IPS DF 4.7 (cell line): ENCODE data around the gene ENGASE.
"Not testable (repeated sequence)": the region's sequence is repeated elsewhere in the genome, so short reads cannot be mapped to it uniquely, and the experiment has no call there.

Experiments used
- DNase-seq: peaks from one replicate; pipeline ENCODE4 v3.0.0-alpha.2; 2013; ENCODE audit warnings: low spot score; ENCODE audit errors: extremely low read depth

Gene ENGASE

DNA sequence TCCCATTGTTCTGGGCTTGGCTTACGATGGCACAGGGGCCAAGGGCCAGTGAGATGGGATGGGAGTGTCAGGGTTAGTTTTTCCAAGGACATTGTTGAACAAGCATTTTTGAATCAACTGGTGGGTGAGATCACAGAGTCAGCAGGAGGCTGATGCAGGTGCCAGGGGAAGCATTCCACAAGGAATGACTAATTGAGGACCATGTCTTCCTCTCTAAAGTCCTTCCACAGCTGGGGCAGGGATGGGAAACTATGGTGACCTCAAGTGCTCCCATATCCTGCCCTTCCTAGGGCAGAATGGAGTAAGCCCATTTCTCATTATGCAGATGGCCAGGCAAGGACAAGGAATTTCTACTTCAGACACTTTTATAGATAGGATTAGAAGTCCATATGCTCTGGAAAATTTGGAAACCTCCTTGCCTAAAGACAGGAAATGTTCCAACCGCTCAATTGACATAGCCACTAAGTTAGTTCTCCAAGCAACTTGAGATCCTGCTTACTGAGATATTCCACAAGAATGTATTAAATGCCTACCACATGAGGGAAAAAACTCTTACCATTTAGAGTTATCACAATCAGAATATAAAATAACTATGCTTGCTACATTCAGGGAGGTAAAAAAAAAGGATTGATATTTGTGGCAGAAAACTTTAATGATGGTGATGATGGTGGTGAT lies 21.2 kb upstream of the ENGASE start:
- no peak for DNase-seq

DNA sequence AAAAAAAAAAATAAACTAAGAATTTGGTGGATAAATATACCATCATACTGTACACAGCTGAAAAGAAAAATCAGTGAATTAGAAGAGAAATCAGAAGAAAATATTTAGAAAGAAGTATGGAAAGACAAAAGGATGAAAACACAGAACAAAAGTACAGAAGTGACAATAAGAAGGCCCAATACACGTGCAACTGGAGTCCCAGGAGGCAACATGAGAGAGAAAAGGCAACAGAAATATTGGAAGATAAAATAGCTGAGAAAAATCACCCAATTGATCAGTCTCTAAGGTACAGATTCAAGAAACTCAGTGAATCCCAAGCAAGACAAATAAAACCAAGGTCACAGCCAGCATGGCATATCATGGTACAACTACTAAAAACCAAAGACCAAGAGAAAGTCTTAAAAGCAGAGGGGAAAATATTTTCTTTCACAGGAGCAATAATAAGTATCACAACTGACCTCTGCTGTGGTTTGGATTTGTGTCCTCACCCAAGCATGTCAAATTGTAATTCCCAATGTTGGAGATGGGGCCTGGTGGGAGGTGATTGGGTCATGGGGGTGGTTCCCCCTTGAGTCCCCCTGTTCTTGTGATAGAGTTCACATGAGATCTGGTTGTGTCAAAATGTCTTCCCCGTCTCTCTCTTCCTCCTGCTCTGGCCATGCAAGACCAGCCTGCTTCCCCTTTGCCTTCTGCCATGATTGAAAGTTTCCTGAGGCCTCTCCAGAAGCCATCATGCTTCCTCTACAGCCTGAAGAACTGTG lies 20.2 kb upstream of the ENGASE start:
- no peak for DNase-seq

DNA sequence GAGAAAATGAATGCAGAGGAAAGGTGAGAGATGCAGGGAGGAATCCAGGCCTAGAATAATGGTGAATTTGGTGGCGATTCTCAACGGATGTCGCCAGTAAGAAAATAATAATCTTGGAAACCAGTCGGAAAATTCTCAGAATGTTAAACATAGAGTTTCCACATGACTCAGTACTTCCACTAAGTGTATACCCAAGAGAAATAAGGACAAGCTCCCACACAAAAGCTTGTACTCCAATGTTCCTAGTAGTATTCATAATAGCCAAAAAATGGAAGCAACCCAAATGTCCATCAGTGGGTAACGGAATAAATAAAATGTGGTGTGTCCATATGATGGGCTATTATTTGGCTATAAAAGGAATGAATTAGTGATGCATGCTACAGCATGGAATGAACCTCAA lies 19.4 kb upstream of the ENGASE start:
- DNase-seq = no peak

DNA sequence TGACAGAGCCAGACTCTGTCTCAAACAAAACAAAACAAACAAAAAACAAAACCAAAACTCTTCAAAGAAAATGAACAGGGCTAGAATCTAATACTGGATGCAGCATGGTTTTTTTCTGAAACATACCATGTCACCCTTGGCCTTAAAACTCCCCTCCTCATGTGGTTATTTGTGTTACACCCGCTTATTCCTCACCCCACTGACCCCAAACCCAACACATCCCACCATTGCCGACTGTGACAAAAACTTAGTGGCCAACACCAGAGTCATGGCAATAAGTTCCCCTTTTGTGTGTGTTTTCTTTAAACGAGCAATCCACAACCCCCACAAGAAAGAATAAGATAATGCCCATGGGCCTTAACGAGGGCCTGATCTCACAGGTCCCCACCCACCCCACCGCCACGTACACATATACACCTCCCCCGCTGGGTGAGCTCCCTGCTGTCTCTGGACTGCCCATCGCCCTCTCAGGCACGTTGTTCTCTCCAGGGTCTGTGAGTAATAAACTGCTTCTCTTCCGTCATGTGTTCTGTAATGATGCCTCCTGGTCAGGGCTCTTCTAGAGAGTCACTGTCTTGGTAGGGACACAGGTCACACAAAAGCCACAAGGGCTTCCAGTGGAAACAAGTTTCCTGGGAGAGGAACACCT lies 16.8 kb upstream of the ENGASE start:
- no peak for DNase-seq

DNA sequence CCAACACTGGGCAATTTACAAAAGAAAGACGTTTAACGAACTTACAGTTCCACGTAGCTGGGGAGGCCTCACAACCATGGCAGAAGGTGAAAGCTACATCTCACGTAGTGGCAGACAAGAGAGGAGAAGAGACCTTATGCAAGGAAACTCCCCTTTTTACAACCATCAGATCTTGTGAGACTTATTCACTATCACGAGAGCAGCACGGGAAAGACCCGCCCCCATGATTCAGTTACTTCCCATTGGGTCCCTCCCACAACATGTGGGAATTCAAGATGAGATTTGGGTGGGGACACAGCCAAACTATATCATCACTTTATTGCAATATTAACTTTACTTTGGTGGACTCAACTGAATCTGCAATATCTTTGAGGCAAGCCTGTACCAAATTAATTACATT lies 11.9 kb upstream of the ENGASE start:
- no peak for DNase-seq

DNA sequence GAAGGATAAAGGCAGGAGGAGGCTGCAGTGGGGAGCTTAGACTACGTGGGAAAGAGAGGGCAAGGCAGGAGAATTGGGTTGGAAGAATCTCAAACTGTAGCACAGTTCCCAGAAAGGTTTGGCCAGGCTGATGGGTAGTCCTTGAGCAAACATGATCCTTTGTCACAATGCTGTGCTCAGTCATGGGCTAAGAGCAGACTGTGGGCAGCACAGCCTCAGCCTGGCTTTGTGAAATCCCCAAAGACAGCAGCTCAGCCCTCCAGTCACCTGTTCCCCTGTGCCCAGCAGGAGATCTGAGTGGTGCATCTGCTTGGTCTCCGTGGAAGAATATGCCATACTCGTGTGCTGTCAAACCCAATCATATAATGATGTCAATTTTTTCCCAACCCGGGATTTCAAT lies 10.6 kb upstream of the ENGASE start:
- DNase-seq = no peak

DNA sequence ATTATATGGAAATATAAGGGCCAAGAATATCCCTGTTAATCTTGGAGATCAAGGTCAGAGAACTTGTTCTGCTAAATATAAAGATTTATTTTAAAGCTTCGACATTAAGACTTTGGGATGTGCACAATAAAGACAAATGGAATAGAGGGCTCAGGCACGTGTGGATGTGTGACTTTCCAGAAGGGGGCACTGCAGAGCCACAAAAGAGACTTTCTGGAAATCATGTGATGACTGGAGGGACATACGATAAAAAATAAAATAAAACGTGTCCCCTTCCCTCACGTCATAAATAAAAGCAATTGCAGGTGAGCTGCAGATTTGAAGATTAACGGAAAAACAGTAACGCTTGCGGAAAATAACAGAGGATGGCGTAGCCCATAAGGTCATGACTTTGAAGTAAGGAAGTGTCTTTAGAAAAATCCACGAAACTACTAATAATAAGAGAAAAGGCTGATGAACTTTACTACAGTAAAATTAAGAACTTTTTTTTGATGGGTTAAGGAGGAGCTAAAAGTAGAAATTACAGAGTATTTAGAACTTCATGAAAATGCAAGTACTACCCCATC lies 9.4 kb upstream of the ENGASE start:
- DNase-seq = no peak

DNA sequence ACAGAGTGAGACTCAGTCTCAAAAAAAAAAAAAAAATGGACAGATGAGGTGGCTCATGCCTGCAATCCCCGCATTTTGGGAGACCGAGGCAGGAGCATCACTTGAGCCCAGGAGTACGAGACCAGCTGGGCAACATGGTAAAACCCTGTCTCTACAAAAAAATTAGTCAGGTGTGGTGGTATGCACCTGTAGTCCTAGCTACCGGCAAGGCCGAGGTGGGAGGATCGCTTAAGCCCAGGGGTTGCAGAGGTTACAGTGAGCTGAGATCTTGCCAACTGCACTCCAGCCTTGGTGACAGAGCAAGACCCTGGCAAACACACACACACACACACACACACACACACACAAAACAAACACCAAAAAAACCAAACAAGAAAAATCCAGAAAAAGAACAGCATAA lies 7.7 kb upstream of the ENGASE start:
- no peak for DNase-seq

DNA sequence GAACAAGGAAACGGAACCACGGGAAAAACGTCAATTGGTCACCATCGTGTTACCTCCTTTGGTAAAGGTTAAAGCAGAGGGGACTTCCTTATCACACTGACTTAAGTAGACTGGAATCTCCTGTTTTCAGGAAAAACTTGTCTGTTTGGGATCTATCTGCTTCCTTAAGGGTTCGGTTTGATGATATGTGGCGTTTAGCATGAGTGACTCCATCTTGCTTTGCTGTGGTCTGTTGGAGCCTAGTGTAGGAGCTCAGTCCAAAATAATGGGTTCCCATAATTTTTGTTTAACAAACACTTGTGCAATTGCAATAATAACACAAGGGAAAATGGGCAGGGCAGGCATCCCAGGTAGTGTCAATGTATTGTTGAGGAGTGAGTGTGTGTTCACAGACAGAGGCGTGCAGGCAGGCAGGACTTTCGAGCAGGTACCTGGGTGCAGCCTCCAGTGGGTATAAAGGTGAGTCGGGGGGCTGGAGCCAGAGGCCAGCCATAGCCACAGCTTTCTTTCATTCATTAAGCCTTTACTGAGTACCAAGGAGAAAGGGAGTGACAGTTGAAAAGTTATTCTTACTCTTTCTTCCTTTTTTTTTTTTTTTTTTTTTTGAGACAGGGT lies 4.3 kb upstream of the ENGASE start:
- DNase-seq = no peak

DNA sequence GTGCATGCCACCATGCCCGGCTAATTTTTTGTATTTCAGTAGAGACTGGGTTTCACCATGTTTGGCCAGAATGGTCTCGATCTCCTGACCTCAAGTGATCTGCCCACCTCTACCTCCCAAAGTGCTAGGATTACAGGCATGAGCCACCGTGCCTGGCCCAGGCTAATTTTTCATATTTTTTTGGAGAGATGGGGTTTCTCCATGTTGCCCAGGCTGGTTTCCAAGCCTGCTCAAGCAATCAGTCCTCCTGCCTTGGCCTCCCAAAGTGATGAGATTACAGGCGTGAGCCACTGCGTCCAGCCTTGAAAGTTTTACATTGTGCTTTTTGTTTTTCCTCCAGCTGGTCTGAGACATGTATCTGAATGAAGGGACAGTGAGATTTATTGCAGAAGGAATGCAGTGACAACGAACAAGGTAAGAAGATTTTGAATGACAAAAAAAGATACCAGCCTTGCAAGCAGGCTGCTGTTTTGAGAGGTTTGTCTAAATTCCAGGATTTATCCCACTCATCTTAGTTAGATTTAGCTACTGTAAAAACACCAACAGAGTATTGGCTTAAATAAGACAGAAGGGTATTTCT lies 3.4 kb upstream of the ENGASE start:
- DNase-seq = no peak

DNA sequence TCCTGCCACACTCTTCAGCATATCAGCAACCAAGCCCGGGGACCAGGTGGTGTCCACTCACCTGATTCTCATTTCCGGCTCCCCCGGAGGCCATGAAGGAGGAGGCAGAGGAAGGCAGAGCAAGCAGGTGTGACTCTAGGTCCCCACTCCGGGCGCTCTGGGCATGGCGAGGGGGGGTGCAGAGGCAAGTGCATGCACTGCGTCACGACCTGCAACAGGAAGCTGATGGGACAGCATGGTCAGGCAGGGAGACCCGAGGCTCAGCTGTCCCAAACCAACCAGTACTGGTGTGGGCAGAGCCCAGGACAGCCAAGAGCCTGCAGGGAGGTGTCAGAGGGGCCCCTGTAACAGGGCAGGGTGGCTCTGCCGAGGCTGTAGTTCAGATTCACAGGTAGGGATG lies 2.1 kb upstream of the ENGASE start:
- no peak for DNase-seq

DNA sequence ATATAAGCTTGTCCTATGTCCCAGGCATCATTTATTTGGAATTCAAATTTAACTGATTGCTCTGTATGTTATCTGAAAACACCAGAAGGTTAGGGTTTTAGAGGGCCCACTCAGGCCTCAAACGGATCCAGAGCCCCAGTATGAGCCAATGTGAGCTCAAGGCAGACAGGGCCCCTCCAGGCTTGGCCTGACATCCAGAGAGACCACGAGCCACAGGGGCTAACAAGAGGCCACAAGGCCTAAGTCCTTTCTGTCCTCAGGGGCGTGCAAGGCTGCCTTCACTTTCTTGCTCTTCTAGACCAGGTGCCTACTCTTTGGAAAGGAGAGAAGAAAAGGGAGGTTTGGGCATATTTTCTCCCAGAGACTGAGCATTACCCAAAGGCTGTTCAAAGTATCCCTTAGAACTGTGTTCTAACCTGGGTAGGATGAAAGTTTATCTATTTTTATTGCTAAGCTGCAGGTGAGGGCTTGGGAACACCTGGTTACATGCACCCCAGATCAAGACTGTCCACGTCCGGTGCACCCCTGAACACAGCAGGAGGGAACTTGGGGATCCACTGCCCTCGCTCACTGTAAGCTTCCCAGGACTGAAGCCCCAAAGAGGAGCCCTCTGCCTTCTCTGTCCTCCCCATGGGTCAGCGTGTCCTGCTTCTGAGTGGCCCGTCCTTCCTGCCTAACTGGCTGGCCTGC lies 1.5 kb upstream of the ENGASE start:
- DNase-seq = no peak

DNA sequence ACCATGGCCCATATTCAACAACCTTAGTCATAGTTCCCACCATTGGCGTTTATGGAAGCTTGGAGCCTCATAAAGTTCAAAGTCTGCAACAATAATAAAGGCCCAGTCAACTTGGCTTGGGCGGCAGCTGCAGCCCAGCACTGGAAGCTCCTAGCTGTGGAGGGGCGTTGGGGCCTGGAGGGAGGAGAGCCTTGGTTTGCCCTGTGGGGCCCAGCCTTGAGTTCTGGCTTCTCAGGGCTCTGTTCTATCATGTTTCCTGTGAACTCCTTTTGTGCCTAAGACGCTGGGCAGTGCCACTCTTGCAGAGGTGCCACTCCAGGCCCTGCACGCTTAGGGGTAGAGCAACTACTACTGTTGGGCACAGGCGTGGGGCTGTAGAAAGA lies 927 bp upstream of the ENGASE start:
- no peak for DNase-seq

DNA sequence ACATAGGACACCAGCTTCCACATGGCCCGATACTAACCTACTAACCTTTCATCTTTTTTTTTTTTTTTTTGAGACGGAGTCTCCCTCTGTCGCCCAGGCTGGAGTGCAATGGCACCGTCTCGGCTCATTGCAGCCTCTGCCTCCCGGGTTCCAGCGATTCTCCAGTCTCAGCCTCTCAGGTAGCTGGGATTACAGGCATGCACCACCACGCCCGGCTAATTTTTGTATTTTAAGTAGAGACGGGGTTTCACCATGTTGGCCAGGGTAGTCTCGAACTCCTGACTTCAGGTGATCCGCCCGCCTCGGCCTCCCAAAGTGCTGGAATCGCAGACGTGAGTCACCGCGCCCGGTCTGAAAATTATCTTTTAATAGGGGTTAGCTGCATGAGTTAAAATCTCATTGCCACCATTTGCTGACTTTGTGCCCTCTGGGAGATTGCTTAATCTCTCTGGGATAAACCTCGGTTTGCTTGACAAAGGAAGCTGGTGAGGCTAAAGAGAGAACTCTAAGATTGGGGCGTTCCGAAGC lies 439 bp upstream of the ENGASE start:
- DNase-seq = not testable (repeated sequence)

DNA sequence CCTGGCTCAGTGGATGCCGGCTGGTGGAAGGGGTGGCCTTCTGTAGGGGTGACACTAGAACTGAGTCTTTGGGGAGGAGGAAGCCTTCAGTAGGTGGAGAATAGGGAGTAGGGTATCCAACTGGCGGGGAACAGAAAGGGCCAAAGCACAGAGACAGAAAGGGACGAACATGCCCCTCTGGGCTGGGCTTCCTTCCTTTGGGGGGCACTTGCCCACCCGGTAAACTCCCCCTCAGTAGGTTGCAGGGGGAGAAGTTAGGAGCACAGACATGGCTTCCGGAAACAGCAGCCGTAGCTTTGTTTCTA lies 774 bp downstream of the ENGASE start:
- DNase-seq = no peak

DNA sequence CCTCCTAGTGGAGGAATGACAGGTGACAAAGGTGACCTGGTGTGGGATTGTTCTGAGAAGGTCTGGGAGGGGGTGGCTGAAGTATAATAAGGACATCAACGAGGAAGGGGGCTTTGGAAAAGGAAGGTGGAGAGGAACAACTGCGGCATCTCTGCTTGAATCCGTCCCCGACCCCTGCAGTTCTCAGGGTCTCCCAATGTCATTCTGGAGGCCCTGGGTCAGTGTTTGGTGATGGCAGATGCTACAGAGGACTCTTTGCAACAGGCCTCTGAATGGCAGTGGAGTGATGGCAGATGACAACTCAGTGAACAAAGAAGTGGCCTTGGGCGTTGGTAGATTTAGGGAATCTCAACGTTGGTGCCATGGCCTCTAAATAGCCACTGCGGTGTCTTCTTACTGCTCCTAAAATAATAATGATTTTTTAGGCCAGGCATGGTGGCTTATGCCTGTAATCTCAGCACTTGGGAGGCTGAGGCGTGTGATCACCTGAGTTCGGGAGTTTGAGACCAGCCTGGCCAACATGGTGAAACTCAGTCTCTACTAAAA lies 1.3 kb downstream of the ENGASE start:
- DNase-seq = no peak

DNA sequence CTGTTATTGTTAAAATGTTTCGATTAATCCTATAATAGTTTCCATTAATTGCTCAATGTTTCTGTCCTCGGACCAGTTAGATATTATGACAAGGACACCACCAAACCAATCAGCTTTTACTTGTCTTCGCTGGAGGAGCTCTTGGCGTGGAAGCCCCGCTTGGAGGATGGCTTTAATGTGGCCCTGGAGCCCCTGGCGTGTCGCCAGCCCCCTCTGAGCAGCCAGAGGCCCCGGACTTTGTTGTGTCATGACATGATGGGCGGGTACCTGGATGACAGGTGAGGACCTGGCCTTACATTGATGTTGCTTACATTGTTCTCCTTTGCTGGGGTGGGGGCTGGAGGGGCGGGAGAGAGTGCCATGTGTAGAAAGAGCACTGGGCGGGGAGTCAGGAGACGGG lies 3.0 kb downstream of the ENGASE start:
- DNase-seq = no peak

DNA sequence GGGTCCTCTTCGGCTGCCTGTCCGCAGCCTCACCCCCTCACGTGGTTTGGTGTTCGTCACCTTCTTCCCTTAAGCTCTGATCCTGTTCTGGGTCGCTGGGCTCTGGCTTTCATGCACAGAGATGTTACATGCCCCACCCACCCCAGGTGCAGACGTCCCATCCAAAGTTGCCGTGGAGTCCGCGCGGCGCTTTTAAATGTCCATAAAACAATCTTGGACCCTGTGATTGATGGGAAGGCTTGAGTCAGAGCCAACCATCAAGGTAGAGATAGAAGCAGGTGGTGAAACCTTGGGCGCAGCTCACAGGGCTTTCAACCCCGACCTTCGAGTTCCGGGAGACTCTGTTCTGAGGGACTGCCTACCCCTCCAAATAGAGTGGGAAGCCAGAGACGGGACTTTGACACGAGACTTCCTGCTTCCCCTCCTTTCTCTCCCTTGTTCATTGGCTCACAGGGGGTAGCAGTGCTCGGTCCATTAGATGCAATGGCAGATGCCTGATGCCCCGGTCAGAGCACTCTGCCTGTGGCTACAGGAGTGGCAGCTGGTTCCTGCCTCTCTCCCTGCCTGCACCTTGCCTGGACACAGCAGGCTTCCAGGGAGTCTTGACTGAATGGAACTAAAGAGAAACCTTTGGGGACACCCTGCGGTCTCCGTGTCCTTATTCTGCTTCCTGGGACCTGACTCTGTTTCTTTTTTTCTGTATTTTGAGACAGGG lies 4.0 kb downstream of the ENGASE start:
- DNase-seq = no peak

DNA sequence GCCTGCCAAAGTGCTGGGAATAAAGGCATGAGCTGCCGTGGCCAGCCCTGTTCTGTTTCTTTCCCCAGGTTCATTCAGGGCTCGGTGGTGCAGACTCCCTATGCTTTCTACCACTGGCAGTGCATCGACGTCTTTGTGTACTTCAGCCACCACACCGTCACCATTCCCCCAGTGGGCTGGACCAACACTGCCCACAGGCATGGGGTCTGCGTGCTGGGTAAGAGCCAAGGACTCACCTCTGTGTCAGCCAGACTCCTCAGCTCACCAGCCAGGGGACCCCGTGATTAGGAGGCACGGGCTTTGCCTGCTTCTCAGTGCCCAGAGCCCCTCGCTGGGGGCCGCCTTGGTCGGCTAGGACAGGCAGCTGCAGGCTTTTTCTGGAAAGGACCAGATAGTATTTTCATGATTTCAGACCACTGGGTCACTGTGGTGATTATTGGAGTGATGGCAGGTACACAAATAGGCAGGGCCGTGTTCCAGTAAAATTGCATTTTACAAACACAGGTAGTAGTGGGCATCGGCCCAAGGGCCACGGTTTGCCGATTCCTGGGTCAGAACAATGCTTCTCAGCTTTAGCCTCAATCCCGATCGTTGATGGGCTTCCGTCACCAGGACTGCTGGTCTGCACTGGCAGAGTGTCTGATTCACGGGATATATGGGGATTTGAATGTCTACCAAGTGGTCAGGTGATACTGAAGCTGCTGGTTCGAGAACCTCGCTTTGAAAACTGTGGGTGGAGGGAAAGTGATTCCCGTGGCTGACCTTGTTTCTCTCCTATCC lies 5.0 kb downstream of the ENGASE start:
- DNase-seq = no peak
